NCI-H526 treated with DMSO at 0.1 percent for 48 hours (cell line): ENCODE measurements around the gene GSDMA.
"Not testable (repeated sequence)": the region's sequence is repeated elsewhere in the genome, so short reads cannot be mapped to it uniquely, and the experiment has no call there.

Experiments
- DNase-seq: peaks from one replicate; lab custom pipeline; 2025; lab: John Stamatoyannopoulos, UW

The GSDMA gene

GRCh38 chr17:39929646-39930407, 33.0 kb upstream of the GSDMA start:
- no peak for DNase-seq

GRCh38 chr17:39933912-39934311, 28.9 kb upstream of the GSDMA start:
- no peak for DNase-seq

- DNase-seq: no peak
These were observed 28.5 kb upstream of the GSDMA start for GRCh38 chr17:39934324-39934723.

GRCh38 chr17:39935909-39936308, 26.9 kb upstream of the GSDMA start:
- DNase-seq: no peak

GRCh38 chr17:39937447-39937846, 25.4 kb upstream of the GSDMA start:
- no peak for DNase-seq

- no peak for DNase-seq
These were observed 24.5 kb upstream of the GSDMA start for GRCh38 chr17:39938140-39938869.

GRCh38 chr17:39939106-39939505, 23.7 kb upstream of the GSDMA start:
- DNase-seq: no peak

- DNase-seq: no peak
These were observed 23.0 kb upstream of the GSDMA start for GRCh38 chr17:39939588-39940419.

GRCh38 chr17:39943702-39944392, 19.0 kb upstream of the GSDMA start:
- DNase-seq: no peak

GRCh38 chr17:39944393-39944711, 18.5 kb upstream of the GSDMA start:
- DNase-seq: no peak

GRCh38 chr17:39946551-39947330, 16.1 kb upstream of the GSDMA start:
- no peak for DNase-seq

GRCh38 chr17:39948489-39948828, 14.3 kb upstream of the GSDMA start:
- DNase-seq: not testable (repeated sequence)

- no peak for DNase-seq
These were observed 13.8 kb upstream of the GSDMA start for GRCh38 chr17:39949028-39949427.

- no peak for DNase-seq
These were observed 11.9 kb upstream of the GSDMA start for GRCh38 chr17:39950871-39951348.

GRCh38 chr17:39951924-39952679, 10.7 kb upstream of the GSDMA start:
- no peak for DNase-seq

- DNase-seq: peak; percentile 81
These were observed 9.9 kb upstream of the GSDMA start for GRCh38 chr17:39952680-39953470.

GRCh38 chr17:39953471-39953888, 9.3 kb upstream of the GSDMA start:
- DNase-seq: no peak

GRCh38 chr17:39954876-39955275, 7.9 kb upstream of the GSDMA start:
- DNase-seq: no peak

- no peak for DNase-seq
These were observed 7.0 kb upstream of the GSDMA start for GRCh38 chr17:39955726-39956225.
